HG02759 (cell line): ENCODE data around the gene MSANTD2.
A peak's percentile ranks its signal among the peaks of the same experiment; 100 is the strongest.

Experiments used
- ATAC-seq: cut with Tn5 transposase; IDR thresholded peaks from one replicate; pipeline ENCODE4 v1.9.1; 2021; ENCODE audit warnings: mild to moderate bottlenecking, moderate library complexity; ENCODE audit not compliant: unreplicated experiment

MSANTD2 gene

DNA sequence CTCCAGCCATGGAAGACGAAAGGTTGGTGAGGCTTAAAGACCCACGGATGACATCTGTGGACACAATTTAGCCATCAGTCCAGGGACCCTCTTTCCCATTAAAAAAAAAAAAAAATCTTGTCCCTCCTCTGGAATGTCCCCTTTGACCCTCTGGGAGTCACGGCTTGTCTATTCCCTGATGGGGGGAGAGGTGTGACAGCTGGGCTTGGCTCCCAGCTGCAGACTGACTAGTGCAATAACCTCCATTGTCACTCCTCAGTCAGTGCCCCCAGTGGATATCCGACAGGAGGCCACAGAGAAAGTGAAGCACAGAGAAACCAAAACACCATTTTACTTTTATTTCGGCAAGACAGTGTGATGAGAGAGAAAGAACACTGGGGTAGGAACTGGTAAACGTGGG lies 45.5 kb downstream of the MSANTD2 start:
- ATAC-seq: no peak

DNA sequence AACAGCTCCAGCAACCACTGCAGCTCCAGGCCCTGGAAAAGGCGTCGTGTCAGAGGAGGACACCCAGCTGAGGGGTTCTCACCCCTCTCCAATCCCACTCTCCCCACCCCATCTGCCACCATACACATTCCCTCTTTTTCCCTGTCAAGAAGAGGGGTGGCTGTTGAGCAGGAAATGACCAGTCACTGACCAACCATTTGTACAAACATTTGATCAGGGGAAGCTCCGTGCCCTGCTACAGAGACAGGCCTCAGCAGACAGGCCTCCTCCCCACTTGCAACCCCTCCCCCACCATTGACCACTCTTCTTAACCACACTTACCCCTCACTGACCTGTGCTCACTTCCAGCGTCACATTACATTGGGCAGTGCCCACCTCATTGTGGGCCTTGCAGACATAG lies 45.9 kb downstream of the MSANTD2 start:
- ATAC-seq: no peak

DNA sequence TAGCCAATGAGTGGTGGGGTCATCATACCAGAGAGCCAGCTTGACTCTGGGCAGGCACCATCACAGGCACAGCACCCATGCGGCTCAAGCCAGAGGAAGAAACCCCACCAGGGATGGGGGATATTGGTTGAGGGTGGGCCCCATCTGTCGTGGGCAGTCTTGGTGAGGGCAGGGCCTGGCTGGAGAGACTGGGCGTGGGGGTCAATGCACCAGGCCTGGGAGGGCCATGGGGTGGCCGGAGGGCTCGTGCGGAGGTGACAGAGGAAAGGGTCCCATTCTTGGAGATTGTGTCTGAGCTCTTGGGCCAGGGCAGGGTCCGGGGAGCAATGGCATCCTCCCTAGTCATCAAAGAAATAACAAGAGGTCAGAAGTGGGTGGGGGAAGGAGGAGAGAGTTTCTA lies 46.6 kb downstream of the MSANTD2 start:
- ATAC-seq: no peak

DNA sequence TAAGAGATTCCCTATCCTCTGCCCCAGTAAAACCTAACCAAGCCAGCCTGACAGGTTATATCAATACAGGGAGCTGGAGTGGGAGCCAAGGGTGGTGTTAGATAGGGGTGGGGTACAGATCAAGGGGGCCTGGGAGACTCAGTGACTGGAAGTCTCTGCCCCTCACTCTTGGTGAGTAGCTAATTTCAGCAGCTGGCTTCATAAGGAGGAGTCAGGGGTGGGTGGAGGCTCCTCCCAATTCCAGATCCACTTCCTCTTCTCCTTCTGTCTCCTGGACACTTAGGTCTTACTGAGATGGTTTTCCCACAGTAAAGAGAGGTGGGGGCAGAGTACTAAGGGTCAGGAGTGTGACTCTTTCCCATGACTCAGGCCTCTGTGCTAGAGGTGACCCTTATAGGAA lies 47.0 kb downstream of the MSANTD2 start:
- ATAC-seq: no peak

DNA sequence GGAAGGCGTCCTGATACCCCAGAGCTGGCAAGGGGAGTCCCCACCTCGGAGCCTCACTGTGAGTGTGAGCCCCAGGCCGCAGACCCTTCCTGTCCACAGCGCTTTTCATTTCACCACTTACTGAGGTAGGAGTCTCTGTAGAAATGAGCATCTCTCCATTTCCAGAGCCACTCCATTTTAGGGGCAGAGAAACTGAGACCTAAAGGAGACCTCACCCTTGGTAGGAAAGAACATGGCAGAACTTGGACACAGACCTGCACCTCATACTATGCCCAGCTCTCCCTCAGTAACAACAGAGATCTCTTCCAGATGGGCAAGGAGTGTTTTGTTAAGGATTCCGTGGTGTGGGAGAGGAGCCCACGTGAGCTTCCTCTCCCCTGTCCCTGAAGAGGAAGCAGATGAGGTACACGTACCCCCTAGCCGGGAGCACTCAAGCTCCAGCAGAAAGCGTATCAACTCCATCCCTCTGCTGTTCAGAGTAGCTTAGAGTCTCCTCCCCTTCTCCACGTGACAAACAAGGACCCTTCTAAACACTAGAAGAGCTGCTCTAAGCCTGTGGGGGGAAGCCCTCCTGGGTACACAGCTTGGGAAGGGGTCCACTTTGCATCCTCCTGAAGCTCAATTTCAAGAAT lies 47.6 kb downstream of the MSANTD2 start:
- ATAC-seq: no peak

DNA sequence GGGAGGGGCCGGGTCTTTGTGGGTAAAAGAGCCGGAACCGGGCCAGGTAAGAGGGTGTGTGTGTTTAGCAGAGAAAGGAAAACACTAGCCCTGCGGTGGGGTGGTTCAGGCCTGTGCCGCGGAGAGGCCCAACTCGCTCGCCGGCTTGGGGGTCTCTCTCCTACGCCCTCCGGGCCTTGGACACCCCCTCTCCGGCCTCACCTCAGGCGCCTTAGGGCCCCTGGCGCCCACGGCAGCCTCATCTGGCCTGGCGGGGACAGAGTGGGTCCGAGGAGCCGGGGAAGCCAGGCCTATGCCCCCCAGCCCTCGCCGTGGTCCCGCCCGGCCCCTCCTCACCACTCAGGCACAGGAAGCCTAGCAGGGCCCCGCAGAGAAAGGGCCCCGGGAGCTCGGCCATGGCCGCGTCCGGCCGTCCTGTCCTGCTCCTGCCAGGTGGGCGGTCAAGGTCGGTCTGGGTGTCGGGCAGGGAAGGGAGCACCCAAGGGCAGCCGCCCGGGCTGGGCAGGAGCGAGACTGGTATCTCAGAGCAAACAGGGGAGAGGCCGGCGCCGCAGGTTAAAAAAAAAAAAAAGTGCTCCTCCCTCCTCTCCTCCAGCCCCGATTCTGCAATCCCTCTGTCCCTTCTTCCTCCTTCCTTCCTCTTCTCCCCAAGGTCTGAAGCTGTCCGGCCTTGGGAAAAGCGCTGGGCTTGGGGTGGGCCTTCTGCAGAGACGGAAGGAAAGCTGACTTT lies 48.3 kb downstream of the MSANTD2 start, which contains the start of gene VSIG2:
VSIG2 (minus strand) TSS at position 515 of the 730 bp plus-strand sequence; CDS start at position 397, 118 bp downstream.
- ATAC-seq: no peak

DNA sequence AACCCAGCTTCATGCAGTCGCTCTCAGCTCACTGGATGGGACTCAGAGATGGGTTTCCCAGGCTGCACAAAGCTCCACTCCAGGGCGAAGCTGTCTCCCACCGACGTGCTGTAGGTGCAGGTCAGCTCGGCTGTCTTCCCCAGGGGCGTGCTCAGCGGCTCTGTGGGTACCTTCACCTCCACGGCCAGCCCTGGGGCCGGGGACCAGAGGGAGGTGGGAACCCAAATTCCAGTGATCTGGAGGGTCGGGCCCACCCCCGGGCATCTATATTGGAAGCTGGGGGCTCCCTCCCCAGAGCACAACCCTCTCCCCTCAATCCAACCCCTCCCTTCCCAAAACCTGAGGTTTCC lies 48.8 kb downstream of the MSANTD2 start:
- ATAC-seq: no peak

DNA sequence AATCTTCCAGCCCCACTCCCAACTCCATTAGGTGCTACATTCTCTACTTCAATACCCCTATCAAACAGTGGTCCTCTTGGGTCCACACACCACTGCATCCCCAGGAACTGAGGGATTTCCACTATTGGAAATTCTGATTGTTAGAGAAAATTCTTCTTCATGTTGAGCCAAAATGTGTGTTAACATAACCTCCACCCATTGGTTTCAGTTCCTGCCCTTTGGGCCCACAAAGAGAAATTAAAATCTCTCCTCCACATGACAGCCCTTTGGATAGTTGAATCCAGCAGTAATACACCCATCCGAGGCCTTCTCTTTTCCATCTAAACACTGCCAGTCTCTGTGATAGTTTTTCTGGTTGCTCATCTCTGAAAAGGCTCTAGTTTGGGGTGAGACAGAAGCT lies 50.3 kb downstream of the MSANTD2 start:
- ATAC-seq: no peak

DNA sequence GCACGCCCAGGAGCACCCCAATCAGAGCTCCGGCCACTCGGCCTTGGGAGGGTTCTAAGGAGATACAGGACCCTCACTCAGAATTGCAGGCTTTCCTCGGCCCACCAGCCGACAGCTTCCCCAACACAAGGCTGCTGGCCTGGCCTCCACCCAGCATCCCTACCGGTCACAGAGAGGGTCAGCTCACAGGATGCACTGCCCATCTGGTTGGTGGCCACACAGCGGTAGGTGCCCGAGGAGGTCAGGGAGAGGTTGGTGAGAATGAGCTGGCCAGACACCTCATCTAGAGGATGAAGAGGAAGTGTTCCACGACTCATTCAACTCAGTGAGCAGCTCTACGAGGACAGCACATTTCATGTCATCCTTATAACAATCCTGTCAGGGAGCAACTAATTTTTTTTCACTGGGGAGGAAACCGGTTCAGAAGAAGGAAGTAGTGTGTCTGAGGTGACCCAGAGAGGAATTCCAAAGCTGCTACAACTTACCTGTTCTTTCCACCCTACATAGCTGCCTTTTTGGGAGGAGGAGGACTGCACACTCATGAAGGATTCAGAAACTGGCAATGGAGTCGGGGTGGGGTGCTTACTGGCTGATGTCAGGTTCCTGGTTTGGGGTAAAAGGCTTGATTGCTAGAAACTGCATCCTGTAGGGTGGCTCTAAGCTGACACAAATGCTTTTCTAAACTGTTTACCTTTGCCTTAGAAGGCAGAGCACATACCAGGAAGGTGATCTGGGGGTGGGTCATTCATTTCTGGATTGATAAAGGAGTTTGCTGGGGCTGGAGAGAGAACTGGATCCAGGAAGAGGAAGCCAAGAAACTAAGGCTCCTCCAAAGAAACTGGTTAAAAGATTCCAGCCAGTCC lies 51.5 kb downstream of the MSANTD2 start:
- no peak for ATAC-seq

DNA sequence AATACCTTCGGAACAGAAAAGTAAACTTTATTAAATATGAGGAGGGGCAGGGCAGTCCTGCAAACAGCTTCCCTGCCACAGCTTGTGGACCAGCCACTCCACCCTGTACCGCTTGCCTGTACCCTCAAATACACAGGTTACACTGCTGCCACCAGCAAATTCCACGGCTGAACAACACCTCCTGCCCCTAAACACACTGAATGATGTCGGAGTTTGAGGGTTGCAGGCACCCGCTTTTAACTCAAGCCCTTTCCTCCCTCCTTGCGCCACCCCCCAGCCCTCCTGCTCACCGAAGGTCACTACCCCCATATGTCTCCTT lies 52.1 kb downstream of the MSANTD2 start:
- no peak for ATAC-seq

DNA sequence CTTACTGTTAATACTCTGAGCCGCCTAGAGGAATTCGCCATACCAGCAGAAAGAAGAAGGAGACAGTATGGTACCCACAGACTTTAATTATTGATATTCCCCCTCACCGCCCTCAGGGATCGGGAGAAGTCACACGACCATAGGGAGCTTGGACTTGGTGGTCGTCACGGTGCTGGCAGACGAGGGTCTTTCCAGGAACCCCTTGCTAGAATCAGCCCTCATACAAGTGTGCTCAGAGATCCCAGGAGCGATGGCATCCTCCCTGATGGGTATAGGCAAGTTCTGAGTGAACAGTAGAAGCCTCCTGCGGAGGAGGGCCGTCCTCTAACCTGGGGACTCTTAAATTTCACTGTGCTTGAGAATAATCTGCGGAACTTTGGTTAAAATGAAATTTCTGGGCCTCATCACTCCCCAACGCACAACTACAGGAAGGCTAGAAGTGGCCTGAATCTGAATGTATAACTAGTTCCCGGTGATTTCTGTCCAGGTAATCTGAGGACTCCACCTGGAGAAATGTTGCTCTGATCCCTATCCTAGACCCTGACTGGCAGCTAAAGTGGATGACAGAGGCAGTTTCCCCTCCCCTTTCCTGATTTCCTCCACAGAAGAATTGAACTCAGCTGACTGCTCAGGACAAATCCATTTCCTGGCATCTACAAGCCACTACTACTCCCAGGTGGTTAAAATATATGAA lies 52.7 kb downstream of the MSANTD2 start:
- no peak for ATAC-seq

DNA sequence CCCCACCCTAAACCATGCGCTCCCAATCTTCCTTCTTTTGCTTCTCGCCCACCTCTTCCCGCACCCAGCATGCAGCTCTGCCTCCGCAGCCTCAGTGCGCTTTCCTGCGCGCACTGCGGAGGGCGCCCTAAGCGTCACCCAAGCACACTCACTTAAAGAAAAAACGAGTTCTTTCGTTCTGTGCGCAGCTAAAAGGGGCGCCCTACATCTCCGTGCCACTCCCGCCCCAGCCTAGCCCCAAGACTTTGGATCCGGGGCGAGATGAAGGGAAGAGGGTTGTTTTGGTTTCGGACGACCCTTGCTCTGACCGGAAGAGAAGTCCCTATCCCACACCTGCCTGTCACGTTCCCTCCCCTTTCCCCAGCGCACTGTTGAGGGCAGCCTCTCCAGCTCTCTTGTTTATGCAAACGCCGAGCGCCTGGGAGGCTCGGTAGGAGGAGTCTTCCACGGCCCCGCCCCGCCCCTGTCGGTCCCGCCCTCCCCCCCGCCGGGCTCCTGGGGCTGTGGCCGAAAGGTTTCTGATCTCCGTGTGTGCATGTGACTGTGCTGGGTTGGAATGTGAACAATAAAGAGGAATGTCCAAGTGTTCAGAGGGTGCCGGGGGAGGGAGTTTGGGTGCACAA lies 53.5 kb downstream of the MSANTD2 start:
- peak; percentile 89 for ATAC-seq

DNA sequence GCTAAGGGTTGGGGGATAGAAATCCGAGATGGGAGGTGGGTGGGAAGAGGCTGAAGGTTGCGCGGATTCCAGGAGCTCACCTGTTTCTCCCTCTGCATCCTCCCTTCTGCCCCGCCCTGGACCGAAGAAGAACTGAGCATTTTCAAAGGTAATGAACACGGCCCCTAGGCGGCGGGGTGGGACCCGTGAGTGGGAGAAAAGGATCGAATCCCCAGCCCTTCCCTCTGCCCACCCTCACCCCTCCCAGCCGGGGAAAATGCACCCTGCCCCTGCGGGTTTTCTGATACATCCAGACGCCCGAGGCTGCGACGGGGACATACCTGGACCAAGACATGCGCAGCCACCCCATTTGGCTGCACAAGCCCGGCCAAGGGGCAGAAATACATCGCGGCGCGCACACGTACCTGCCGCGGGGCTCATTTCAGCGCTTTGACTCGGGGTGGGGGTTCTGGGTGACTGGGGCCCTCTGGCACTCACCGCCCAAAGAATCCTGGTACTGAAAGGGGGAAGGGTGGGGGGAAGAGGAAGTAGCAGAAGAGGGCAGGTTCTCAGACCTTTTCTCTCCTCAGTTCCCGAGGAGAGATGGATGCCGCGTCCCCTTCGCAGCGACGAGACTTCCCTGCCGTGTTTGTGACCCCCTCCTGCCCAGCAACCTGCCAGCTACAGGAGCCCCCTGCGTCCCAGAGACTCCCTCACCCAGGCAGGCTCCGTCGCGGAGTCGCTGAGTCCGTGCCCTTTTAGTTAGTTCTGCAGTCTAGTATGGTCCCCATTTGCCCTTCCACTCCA lies 54.2 kb downstream of the MSANTD2 start:
- peak; percentile 28 for ATAC-seq

DNA sequence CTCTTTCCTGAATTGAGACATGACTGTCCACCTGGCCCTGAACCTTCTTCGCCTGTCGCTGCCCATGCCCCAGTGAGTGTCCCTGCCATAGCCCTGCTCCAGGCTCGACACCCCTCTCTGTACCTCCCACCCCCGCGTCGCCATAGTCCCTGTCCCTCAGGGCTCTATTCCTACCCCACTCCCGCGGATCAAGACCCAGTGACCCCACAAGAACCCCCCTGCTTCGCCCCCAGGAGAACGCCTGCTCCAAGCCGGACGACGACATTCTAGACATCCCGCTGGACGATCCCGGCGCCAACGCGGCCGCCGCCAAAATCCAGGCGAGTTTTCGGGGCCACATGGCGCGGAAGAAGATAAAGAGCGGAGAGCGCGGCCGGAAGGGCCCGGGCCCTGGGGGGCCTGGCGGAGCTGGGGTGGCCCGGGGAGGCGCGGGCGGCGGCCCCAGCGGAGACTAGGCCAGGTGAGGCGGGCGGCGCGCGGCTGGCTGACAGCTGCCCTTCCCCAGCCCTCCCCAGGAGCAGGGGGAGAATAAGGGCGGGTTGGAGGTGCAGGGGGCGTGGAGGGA lies 54.9 kb downstream of the MSANTD2 start:
- no peak for ATAC-seq

DNA sequence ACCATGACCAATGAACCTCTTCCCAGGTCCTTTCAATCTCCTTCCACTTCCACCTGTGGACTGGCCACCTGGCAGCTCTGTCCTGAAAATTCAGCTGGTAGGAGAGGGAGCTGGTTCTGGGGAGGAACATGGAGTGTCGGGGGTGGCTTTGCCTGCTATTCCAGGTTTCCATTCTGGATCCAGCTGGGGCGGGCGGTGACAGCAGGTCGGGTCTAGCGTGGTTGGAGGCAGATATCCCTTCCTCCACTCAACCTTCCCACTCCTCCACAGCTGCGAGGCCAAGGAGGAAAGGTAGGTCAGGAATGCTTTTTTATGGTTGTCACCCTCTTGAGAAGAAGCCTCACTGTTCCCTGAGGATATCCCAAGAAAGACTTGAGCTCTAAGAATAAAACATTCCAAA lies 57.2 kb downstream of the MSANTD2 start:
- ATAC-seq: no peak

DNA sequence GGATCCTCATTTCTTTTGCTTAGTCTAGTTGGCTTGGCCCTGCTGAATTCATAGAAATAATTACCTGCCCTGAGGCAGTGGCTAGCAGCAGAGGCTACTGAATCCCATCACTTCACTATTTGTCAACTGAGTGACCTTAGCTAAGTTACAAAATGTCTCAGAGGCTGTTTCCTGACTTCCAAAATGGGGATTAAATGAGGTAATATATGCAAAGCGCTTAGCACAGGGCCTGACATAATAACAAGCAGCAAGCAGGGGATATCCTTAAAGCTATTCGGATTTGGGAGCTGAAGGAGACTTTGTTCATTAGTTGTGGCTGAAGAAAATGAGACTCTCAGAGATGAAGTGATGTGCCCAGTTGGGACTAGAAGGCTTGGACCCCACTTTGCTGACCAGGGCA lies 57.7 kb downstream of the MSANTD2 start:
- ATAC-seq: no peak

DNA sequence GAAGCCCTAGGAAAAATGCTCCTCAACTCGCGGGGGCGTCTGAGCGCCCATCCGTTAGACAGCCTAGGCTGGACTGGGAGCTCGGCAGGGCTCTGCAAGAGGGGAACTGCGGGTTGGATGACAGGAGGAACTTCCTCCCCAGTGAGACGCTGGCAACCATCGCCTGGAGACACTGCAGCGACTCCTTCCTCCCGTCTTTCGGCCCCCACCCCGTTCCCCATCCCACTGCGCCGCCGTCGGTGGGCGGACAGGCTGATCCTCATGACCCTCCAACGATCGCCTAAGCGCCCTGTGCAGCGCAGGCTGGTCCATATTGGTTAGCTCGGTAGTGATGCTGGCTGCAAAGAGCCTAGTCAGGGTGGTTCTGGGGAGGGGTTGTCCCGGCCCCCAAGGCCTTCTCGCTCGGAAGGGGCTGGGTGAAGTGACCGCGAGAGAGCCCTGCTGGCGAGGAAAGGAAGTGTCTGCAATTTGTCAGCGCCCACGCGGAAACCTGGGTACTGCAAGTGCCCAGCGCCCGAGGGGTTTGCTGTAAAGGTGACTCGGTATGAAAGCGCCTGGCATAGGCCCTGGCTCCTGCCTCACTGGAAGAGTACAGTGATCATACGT lies 59.8 kb downstream of the MSANTD2 start:
- ATAC-seq: peak; percentile 42

DNA sequence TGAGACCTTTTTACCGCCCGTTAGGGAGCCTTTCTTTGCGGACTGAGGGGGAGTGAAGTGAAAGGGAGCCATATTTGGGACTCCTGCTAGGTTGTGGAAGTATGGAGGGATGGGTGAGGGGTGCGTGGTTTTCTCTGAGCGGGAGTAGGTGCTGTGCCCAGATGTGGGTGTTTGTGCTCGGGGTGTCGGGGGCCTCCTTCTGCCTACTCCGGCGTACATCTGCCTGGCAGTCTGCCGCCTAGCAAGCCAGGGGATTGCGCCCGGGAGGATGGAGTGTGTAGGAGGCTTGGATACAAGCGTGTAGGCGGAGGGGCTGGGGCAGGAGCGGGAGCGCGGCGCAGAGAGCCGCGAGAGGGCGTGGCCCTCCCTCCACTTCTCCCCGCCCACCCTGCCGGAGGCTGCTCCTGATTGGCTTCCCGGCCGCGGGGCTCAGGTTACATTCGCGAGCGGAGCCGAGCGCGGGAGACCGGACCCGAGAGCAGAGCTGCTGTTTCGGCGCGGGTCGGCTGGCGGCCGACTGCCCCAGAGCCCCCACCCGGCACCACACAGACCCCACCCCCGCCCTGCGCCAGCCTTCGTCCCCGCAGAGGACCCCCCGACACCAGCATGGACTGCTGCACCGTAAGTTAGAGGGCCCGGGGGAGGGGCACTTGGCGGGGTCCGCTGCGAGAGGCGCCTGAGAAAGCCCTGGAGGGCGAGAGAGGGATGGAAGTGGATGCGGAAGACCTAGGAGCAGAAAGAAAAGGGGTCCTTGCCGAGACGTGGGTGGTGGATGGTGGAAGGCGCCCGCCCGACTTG lies 60.5 kb downstream of the MSANTD2 start, which contains the start of gene NRGN:
NRGN (plus strand) TSS at position 464 of the 798 bp plus-strand sequence; CDS start at position 607, 143 bp downstream.
- peak; percentile 98 for ATAC-seq
